ENCODE measurements around the gene DPCD. TPM values are rescaled to one million over a fixed set of nuclear protein-coding genes. Genes with fewer than 3 reads are reported as not detected.

Gene DPCD
- total RNA-seq, 1 donor from 2014 or later, result 18.3 TPM

- H3K36me3 Mint-ChIP-seq (ENCODE audit: low read depth), result peaks cover 11% of the 10 kb centered on the region
- DNase-seq (ENCODE audit: low spot score), result no peak
- no peaks in the 10 kb centered on the region for H3K4me1 Mint-ChIP-seq (ENCODE audit: low read depth)
- TF ChIP-seq, protein P1, sequence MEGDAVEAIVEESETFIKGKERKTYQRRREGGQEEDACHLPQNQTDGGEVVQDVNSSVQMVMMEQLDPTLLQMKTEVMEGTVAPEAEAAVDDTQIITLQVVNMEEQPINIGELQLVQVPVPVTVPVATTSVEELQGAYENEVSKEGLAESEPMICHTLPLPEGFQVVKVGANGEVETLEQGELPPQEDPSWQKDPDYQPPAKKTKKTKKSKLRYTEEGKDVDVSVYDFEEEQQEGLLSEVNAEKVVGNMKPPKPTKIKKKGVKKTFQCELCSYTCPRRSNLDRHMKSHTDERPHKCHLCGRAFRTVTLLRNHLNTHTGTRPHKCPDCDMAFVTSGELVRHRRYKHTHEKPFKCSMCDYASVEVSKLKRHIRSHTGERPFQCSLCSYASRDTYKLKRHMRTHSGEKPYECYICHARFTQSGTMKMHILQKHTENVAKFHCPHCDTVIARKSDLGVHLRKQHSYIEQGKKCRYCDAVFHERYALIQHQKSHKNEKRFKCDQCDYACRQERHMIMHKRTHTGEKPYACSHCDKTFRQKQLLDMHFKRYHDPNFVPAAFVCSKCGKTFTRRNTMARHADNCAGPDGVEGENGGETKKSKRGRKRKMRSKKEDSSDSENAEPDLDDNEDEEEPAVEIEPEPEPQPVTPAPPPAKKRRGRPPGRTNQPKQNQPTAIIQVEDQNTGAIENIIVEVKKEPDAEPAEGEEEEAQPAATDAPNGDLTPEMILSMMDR (IDR thresholded peaks at IDR 0.05), result no peak
- no peak overlapping the region for H3K27ac Mint-ChIP-seq (ENCODE audit: unreplicated experiment)
- H3K9me3 Mint-ChIP-seq (ENCODE audit: low read depth), result no peaks in the 10 kb centered on the region
- no peak overlapping the region for H3K4me3 Mint-ChIP-seq (ENCODE audit: unreplicated experiment)
- no peaks in the 10 kb centered on the region for H3K27me3 Mint-ChIP-seq (ENCODE audit: low read depth)
Measured at GRCh38 chr10:101616415-101617101, 28.4 kb downstream of the DPCD start.

DNA sequence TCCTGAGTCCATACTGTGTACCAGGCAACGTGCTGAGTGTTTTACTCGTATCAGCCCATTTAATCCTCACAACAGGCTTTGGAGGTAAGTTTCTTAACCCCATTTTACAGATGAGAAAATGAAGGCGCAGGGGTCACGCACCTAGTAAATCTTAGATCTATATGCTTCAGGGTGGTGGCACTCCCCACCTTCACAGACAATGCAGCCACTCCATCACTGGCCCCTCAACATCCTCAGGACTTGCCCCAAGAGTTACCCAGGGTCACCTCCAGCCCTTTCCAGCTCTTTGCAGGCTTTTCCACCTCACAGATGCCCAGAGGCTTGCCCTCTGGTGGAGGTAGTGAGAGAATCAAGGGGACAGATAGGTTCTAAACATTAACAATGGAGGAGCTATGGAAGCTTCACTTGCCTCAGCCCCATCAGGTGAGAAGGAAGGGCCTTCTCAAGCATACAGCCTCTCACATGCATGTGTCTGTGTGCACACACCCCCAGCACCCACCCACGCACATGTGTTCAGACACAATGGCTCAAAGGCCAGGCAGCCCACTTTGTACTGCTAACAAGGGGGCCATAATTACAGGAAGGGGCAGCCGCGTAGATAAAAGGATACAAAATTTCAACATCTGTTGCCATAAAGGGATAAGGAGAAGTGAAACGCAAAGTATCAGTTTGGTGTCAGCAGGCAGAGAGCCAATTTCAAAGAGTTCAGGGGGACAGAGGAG lies 29.1 kb downstream of the DPCD start:
- H3K27me3 Mint-ChIP-seq (ENCODE audit: low read depth), result no peaks in the 10 kb centered on the region
- H3K36me3 Mint-ChIP-seq (ENCODE audit: low read depth), result peaks cover 16% of the 10 kb centered on the region
- no peaks in the 10 kb centered on the region for H3K9me3 Mint-ChIP-seq (ENCODE audit: low read depth)
- no peak overlapping the region for H3K4me3 Mint-ChIP-seq (ENCODE audit: unreplicated experiment)
- H3K4me1 Mint-ChIP-seq (ENCODE audit: low read depth), result no peaks in the 10 kb centered on the region
- no peak for DNase-seq (ENCODE audit: low spot score)
- no peak overlapping the region for H3K27ac Mint-ChIP-seq (ENCODE audit: unreplicated experiment)
- TF ChIP-seq, protein P1 (IDR thresholded peaks at IDR 0.05), result peak; percentile 14

DNA sequence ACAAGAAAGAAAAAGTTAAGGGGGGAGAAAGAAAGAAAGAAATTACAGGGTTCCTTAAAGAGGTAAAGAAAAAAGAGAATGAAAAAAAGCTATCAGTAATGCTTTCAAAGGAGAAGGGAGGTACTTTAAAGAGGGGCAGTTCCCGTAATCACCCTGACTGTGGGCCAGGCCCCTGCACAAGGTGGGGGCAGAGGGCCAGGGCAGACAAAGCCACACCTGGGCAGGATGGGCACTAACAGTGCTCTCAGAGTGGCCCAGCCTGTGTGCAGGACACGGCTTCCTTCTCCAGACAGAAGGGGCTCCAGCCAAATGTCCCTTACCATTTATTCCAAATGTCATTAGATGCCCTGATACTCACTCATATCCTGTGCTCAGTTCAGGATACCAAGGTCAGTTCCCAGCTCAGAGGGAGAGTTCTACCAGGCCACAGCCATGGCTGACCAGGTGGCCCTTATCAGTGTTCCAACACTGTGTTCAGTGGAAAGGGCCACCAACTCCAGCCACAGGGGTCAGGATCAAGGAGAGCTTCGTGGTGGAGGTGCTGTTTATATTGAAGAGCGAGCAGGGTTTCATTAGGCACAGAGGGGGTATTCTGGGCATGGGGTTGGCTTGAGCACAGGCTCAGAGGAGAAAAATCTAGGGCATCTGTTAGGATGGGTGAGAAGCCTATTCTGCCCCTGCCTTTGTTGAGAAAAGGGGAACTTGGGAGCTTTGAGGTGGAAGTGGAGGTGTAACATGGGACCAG lies 29.9 kb downstream of the DPCD start:
- Mint-ChIP-seq H3K4me1 (ENCODE audit: low read depth) (no peaks in the 10 kb centered on the region), H3K36me3 (ENCODE audit: low read depth) (peaks cover 19% of the 10 kb centered on the region), H3K27me3 (ENCODE audit: low read depth) (no peaks in the 10 kb centered on the region), H3K9me3 (ENCODE audit: low read depth) (no peaks in the 10 kb centered on the region), H3K27ac (ENCODE audit: unreplicated experiment) (peak overlapping the region; percentile 49), H3K4me3 (ENCODE audit: unreplicated experiment) (no peak overlapping the region)
- no peak for DNase-seq (ENCODE audit: low spot score)
- TF ChIP-seq, protein P1 (IDR thresholded peaks at IDR 0.05), result no peak

- no peaks in the 10 kb centered on the region for H3K27me3 Mint-ChIP-seq (ENCODE audit: low read depth)
- peaks cover 25% of the 10 kb centered on the region for H3K36me3 Mint-ChIP-seq (ENCODE audit: low read depth)
- TF ChIP-seq, protein P1 (IDR thresholded peaks at IDR 0.05), result no peak
- H3K9me3 Mint-ChIP-seq (ENCODE audit: low read depth), result no peaks in the 10 kb centered on the region
- DNase-seq (ENCODE audit: low spot score), result no peak
- H3K4me3 Mint-ChIP-seq (ENCODE audit: unreplicated experiment), result no peak overlapping the region
- no peak overlapping the region for H3K27ac Mint-ChIP-seq (ENCODE audit: unreplicated experiment)
- no peaks in the 10 kb centered on the region for H3K4me1 Mint-ChIP-seq (ENCODE audit: low read depth)
Measured at GRCh38 chr10:101618871-101619270, 30.8 kb downstream of the DPCD start.

DNA sequence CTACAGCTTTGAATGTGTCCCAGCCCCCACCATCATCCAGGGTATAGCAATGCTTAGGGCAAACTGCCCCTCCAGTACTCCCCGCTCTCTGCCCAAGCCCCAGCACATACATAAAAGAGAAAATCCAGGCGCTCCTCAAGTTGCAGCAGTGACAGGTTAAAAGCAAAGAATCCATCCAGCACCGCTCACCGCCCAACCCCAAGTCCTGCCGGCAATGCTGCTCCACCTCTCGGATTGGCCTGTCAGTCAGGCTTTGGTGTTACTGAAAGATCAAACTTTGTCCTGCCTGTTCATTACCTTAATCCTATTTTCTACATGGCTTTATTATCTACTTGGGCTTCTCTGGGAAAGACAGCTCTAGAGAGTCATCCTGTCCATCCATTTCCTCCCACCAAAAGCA lies 31.9 kb downstream of the DPCD start:
- Mint-ChIP-seq H3K4me3 (ENCODE audit: unreplicated experiment) (no peak overlapping the region), H3K27ac (ENCODE audit: unreplicated experiment) (no peak overlapping the region), H3K9me3 (ENCODE audit: low read depth) (no peaks in the 10 kb centered on the region), H3K27me3 (ENCODE audit: low read depth) (no peaks in the 10 kb centered on the region), H3K4me1 (ENCODE audit: low read depth) (no peaks in the 10 kb centered on the region), H3K36me3 (ENCODE audit: low read depth) (peaks cover 27% of the 10 kb centered on the region)
- DNase-seq (ENCODE audit: low spot score), result no peak
- TF ChIP-seq, protein P1 (IDR thresholded peaks at IDR 0.05), result no peak

All from chondrocyte (in vitro differentiated cells).